GM23338 (cell line): ENCODE measurements around the gene SYT17.

Experiments used
- CTCF ChIP-seq, 2 experiments: fragments of 200-600 bp in 1 of 2; sonication (generic) in 1 of 2; conservative IDR thresholded peaks; 2 replicates each; pipeline versions ENCODE4 v1.5.1 to v1.6.1; 2016 to 2017; ENCODE audit warnings: antibody characterized with exemption in 2 of 2, low read depth in 2 of 2, mild to moderate bottlenecking in 2 of 2, moderate library complexity in 1 of 2
- ETS1 ChIP-seq: IDR thresholded peaks from 2 replicates; pipeline ENCODE4 v1.6.1; 2016; ENCODE audit warnings: antibody characterized with exemption

- TF ChIP-seq ETS1 (no peak), CTCF (conservative IDR thresholded peaks at IDR 0.05; ENCODE audit: low read depth in 2 of 2) (no peak)
Measured at GRCh38 chr16:19269098-19269497, 101.1 kb downstream of the SYT17 start.
